Measurements from ENCODE around the gene ZFHX3. TPM values are rescaled to one million over a fixed set of nuclear protein-coding genes. Genes with fewer than 3 reads are reported as not detected.

Gene ZFHX3
- total RNA-seq, 1 experiment from 2014 or later, result 1.5 TPM

DNA sequence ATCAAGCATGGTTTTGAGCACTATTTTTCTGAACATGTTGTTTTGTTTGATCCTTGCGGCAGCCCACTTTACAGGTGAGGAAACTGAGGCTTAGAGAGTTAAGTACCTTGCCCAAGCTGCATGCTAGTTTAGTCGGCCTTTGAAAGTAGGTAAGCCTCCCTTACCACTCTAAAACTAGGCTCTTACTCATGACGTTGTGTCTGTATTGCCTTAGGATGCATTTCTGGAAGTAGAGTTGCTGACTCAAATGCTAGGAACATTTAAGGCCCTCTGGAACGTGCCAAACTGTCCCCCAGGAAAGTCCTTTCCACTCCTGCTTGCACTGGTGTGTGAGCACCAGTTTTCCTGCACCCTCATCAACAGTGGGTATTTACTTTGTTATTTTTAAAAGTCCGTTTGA, 76.6 kb downstream of the ZFHX3 start:
- Histone ChIP-seq H3K18ac (ENCODE audit: insufficient read length, low read depth, low read length) (no peak overlapping the region), H3K56ac (ENCODE audit: insufficient read length, low read depth, low read length) (no peak overlapping the region), H4K20me1 (ENCODE audit: control insufficient read depth, insufficient read depth, insufficient read length) (no peaks in the 10 kb centered on the region), H3K23ac (ENCODE audit: insufficient read length, low read depth, low read length) (no peak overlapping the region), H3K4ac (ENCODE audit: low read depth, low read length) (no peak overlapping the region), H4K8ac (replicated peaks; ENCODE audit: insufficient read length, low read depth, low read length) (no peak overlapping the region), H3K27me3 (ENCODE audit: insufficient read depth, low read length) (no peaks in the 10 kb centered on the region), H2BK120ac (ENCODE audit: low read depth, low read length, poor library complexity, severe bottlenecking) (no peak overlapping the region), H3K4me1 (ENCODE audit: insufficient read depth, low read length) (no peaks in the 10 kb centered on the region), H2BK20ac (ENCODE audit: low read depth, low read length, poor library complexity, severe bottlenecking) (no peak overlapping the region), H3K79me2 (ENCODE audit: insufficient read depth, low read length) (no peaks in the 10 kb centered on the region), H3K9ac (ENCODE audit: extremely low read depth, insufficient read length, low read length) (no peak overlapping the region), H2AFZ (ENCODE audit: low read length) (no peak overlapping the region), H2BK12ac (ENCODE audit: insufficient read length, low read depth, low read length) (no peak overlapping the region), H4K91ac (ENCODE audit: insufficient read length, low read depth, low read length) (no peak overlapping the region), H4K5ac (ENCODE audit: insufficient read length, low read depth, low read length) (no peak overlapping the region), H3K79me1 (ENCODE audit: insufficient read depth, low read depth, low read length, poor library complexity, severe bottlenecking) (no peaks in the 10 kb centered on the region), H3K4me2 (ENCODE audit: insufficient read depth, insufficient read length, low read length) (no peak overlapping the region), H3K27ac (ENCODE audit: insufficient read length, low read depth, low read length) (no peak overlapping the region), H2BK5ac (ENCODE audit: insufficient read length, low read length) (no peak overlapping the region), H3K9me3 (ENCODE audit: control insufficient read depth, low read depth, low read length) (no peaks in the 10 kb centered on the region), H2AK5ac (ENCODE audit: insufficient read length, low read length) (no peak overlapping the region), H3K14ac (ENCODE audit: insufficient read depth, low read length) (no peak overlapping the region), H3T11ph (ENCODE audit: low read length) (no peak overlapping the region), H3K23me2 (ENCODE audit: insufficient read length, low read depth, low read length, poor library complexity, severe bottlenecking) (no peaks in the 10 kb centered on the region), H2BK15ac (ENCODE audit: low read depth, low read length) (no peak overlapping the region)
- Mint-ChIP-seq H3K4me3 (no peak overlapping the region), H3K4me1 (peaks cover 3 to 4% of the 10 kb centered on the region in 2 experiments; a peak in 3 of 4 replicates), H3K27me3 (ENCODE audit: low read depth) (peaks cover 10% of the 10 kb centered on the region), H3K9me3 (no peaks in the 10 kb centered on the region), H3K36me3 (ENCODE audit: insufficient read depth in 1 of 3, low read depth in 3 of 3) (no peaks in the 10 kb centered on the region), H3K27ac (no peak overlapping the region)
- WGBS (ENCODE audit: extremely low coverage, insufficient read length, low lambda C conversion rate), result no CpG with 5 or more reads among the region's 5 CpGs
- no peak for DNase-seq
- TF ChIP-seq, protein P1, sequence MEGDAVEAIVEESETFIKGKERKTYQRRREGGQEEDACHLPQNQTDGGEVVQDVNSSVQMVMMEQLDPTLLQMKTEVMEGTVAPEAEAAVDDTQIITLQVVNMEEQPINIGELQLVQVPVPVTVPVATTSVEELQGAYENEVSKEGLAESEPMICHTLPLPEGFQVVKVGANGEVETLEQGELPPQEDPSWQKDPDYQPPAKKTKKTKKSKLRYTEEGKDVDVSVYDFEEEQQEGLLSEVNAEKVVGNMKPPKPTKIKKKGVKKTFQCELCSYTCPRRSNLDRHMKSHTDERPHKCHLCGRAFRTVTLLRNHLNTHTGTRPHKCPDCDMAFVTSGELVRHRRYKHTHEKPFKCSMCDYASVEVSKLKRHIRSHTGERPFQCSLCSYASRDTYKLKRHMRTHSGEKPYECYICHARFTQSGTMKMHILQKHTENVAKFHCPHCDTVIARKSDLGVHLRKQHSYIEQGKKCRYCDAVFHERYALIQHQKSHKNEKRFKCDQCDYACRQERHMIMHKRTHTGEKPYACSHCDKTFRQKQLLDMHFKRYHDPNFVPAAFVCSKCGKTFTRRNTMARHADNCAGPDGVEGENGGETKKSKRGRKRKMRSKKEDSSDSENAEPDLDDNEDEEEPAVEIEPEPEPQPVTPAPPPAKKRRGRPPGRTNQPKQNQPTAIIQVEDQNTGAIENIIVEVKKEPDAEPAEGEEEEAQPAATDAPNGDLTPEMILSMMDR (conservative IDR thresholded peaks at IDR 0.05), result no peak

All from H9 (cell line).